H1 (cell line): ENCODE measurements around the gene GREM2.

Source experiments
- CEBPB ChIP-seq: IDR thresholded peaks from 2 replicates; pipeline ENCODE4 v1.6.1; 2012; ENCODE audit warnings: low read depth, low read length
- CHD1 ChIP-seq: IDR thresholded peaks from 2 replicates; pipeline ENCODE4 v1.6.1; 2012; ENCODE audit warnings: low read depth, low read length, improper control_type of control experiment
- CTCF ChIP-seq, 3 experiments: IDR thresholded peaks; 1 replicate in 2 of 3; 2 replicates in 1 of 3; pipeline versions ENCODE4 v1.5.1 to v1.6.1; 2011; ENCODE audit warnings: low read length in 3 of 3, mild to moderate bottlenecking in 3 of 3, inconsistent platforms in 2 of 3, low read depth in 1 of 3, moderate library complexity in 1 of 3; ENCODE audit not compliant: insufficient read depth in 1 of 3; ENCODE audit errors: control extremely low read depth in 1 of 3
- EZH2 ChIP-seq: fragments of 200-600 bp; sonication (generic); IDR thresholded peaks from 2 replicates; pipeline ENCODE4 v1.7.1; 2012; ENCODE audit warnings: low read depth, mild to moderate bottlenecking, moderate library complexity, low read length, inconsistent platforms; ENCODE audit not compliant: severe bottlenecking
- NANOG ChIP-seq: IDR thresholded peaks from 2 replicates; pipeline ENCODE4 v1.6.1; 2011; ENCODE audit warnings: low read length, low read depth, mild to moderate bottlenecking, inconsistent platforms; ENCODE audit not compliant: insufficient read depth, poor library complexity, severe bottlenecking
- POLR2AphosphoS5 ChIP-seq: IDR thresholded peaks from 2 replicates; pipeline ENCODE4 v1.6.1; 2011; ENCODE audit warnings: low read depth, low read length
- SP1 ChIP-seq: IDR thresholded peaks from 2 replicates; pipeline ENCODE4 v1.6.1; 2011; ENCODE audit warnings: low read depth, low read length
- TAF1 ChIP-seq: IDR thresholded peaks from 2 replicates; pipeline ENCODE4 v1.6.1; 2011; ENCODE audit warnings: mild to moderate bottlenecking, low read depth, low read length
- YY1 ChIP-seq: IDR thresholded peaks from 2 replicates; pipeline ENCODE4 v1.6.1; 2011; ENCODE audit warnings: low read depth, mild to moderate bottlenecking, low read length
- TF ChIP-seq, protein P1 (sequence below): IDR thresholded peaks from 2 replicates; pipeline ENCODE4 v1.6.1; 2011; ENCODE audit warnings: low read depth, mild to moderate bottlenecking, low read length; ENCODE audit not compliant: insufficient read depth

GRCh38 chr1:240468656-240469055 is 143.3 kb downstream of the GREM2 start:
- TF ChIP-seq EZH2 (no peak), TAF1 (no peak), POLR2AphosphoS5 (no peak), CEBPB (no peak), CHD1 (no peak), NANOG (no peak), CTCF (IDR thresholded peaks at IDR 0.05; ENCODE audit: control extremely low read depth in 1 of 3, insufficient read depth in 1 of 3, low read depth in 1 of 3, low read length in 3 of 3) (no peak), SP1 (no peak), YY1 (no peak)
- TF ChIP-seq, protein P1, sequence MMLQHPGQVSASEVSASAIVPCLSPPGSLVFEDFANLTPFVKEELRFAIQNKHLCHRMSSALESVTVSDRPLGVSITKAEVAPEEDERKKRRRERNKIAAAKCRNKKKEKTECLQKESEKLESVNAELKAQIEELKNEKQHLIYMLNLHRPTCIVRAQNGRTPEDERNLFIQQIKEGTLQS: no peak
